ENCODE data around the gene ERCC4.

The ERCC4 gene

DNA sequence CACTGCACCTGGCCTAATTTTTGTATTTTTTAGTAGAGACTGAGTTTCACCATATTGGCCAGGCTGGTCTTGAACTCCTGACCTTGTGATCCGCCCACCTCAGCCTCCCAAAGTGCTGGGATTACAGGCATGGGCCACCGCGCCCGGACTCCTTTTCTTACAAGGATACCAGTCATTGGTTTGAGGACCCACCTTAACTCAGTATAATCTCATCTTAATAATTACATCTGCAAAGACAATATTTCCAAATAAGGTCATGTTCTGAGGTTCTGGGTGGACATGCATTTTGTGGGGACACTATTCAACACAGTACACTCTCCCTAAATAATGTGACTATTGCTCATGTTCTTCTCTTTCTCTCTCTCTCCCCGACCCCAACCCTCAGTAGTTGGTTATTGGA, 63.7 kb downstream of the ERCC4 start:
- H3K27ac ChIP-seq: no peak overlapping the region
- no peak for DNase-seq (ENCODE audit: low read depth, low spot score)

DNA sequence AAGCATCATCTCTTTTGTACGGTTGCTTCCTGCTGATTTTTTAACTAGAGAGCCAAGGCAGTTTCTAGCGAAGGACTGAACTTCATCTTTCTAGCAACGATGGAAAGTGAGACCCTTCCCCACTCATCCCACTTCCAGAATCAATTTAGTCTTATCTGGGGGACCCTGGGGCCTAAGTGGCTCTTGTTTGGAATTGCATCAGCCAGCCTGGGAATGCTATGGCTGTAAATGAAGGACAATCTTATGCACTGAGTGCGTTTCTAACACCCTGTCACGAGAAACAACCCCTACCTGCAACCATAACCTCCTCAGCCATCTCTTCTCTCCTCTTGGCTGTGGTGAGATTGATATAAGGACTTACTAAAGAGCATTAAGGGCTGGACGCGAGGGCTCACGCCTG, 64.8 kb downstream of the ERCC4 start:
- no peak overlapping the region for H3K27ac ChIP-seq
- no peak for DNase-seq (ENCODE audit: low read depth, low spot score)

DNA sequence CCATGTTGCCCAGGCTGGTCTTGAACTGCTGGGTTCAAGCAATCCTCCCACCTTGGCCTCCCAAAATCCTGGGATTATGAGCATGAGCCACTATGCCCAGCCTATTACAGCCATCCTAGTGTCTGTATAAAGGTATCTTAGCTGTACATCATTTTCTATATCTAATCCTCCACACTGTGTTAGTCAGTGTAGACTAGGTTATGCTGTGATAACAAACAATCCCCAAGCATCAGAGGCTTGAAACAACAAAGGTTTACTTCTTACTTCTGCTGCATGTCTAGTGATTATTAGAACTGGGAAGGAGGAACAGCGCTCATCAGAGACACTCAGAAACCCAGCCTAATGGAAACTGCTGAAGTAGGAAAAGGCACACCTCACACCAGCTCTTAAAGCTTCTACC, 68.1 kb downstream of the ERCC4 start:
- H3K27ac ChIP-seq: no peak overlapping the region
- no peak for DNase-seq (ENCODE audit: low read depth, low spot score)

DNA sequence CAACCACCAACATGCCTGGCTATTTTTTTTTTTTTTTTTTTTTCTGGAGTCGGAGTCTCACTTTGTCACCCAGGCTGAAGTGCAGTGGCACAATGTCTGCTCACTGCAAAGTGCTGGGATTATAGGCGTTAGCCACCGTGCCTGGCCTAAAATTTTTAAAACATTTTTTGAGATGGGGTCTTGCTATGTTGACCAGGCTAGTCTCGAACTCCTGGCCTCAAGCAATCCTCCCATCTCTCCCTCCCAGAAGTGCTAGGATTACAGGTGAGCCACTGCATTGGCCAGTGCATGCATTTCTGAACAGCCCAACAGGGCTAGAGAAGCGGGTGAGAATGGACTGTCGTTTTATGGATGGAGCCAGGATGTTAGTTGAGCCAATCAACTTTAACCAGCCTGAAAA, 72.4 kb downstream of the ERCC4 start:
- H3K27ac ChIP-seq: no peak overlapping the region
- DNase-seq (ENCODE audit: low read depth, low spot score): no peak

DNA sequence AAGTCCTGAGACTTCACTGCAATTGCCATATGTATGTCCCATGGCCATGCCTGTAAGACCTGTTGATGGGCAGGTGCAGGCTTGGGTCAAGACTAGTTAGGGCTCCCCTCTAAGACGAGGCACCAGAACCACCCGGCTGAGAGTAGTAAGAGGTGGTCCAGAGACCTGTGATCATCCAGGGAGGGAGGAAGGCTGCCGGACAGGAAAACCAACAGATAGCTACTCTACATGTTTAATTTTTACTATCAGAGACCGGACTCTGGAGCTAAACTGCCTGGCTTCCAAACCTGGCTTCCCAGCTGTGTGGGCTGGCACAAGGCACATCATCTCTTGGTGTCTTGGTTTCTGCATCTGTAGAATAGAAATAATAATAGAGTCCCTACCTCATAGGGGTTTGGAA, 73.0 kb downstream of the ERCC4 start:
- no peak overlapping the region for H3K27ac ChIP-seq
- no peak for DNase-seq (ENCODE audit: low read depth, low spot score)

DNA sequence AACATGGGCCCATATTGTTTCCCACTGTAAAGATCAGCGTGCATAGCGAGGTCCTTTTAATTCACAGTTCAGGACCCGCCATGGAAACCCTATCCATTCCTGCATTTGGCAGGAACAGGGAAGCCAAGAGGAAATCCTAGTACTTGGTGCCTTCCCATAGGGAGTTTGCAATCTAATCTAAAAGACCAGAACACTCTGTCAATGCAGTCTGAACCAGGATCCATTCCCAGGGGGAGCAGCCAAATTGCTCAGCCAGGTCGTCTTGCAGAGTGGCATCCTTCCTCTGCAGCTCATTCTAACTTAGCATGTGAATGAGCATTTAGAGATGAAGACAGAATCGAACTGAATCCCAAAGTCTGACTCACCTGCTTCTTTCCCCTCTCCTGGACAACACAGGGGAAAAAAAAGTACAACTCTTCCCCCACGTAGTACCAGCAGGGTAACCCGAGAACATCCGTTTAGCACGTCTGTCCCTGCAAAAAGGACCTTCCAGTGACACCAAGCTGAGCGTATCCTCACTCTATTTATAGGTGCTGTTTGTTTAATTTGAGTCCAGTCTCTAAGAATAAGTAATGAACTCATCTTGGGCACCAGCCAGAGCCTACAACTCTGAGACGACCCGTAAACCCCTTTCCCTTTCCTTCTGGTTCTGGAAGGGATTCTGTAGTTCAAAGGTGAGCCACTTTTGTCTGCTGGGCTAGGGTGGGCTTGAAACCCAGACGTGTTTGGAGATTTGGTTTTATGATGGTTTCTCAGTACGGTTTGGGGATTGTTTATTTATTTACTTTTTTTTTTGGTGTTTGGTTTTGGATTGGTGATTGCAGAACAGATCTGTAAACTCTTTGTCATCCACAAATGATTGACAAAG, 74.5 kb downstream of the ERCC4 start:
- H3K27ac ChIP-seq: no peak overlapping the region
- DNase-seq (ENCODE audit: low read depth, low spot score): no peak

DNA sequence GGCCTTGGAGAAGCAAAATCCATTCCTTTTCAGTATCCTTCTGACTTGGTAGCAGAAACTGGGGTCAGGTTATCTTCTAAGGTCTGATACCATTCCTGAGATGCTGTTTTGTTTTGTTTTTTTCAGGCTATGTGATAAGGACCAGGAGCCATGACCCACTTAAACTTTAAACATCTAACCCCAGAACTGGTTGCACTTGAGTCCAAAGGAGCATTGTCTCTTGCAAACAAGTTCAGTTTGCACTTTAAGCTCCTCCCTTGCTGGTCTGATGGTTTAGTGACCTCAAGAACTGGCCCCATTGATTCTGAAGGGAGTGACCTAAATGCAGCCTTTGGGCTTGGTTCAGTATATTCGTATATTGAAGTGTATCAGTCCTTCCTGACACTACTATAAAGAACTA, 75.2 kb downstream of the ERCC4 start:
- no peak for DNase-seq (ENCODE audit: low read depth, low spot score)
- no peak overlapping the region for H3K27ac ChIP-seq

DNA sequence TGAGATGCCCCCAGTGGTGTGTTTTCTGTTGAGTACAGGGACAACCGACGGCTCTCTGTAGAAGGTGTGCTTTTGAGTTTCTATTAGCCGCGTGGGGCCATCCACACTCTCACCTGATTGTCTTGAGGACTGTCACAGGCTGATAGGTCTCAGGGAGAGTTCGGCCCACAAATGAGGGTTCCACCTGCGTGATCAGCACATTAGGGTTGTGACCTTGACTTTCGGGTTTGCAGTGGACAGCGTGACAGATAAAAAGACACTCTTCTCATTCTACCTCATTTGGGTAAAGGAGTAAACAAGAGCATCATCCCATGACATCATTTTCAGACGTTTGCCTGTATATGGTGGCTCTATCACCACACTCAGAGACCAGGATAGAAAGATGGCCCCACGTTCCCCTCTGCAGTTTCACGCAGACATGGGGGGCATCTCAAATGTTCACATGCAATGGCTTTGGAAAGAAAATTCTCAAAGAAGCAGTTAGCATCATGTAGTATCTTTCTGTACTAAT, 76.9 kb downstream of the ERCC4 start:
- DNase-seq (ENCODE audit: low read depth, low spot score): no peak
- no peak overlapping the region for H3K27ac ChIP-seq

DNA sequence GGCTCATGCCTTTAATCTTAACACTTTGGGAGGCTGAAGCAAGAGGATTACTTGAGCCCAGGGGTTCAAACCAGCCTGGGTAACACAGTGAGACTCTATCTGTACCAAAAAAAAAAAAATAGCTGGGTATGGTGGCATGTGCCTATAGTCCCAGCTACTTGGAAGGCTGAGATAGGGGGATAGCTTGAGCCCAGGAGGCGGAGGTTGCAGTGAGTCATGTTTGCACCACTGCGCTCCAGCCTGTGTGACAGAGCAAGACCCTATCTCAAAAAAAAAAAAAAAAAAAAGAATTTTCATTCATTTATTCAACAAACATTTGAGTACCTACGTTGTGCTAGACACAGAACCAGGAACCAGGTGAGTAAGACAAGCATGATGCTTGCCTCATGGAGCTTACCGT, 77.6 kb downstream of the ERCC4 start:
- H3K27ac ChIP-seq: no peak overlapping the region
- DNase-seq (ENCODE audit: low read depth, low spot score): no peak

DNA sequence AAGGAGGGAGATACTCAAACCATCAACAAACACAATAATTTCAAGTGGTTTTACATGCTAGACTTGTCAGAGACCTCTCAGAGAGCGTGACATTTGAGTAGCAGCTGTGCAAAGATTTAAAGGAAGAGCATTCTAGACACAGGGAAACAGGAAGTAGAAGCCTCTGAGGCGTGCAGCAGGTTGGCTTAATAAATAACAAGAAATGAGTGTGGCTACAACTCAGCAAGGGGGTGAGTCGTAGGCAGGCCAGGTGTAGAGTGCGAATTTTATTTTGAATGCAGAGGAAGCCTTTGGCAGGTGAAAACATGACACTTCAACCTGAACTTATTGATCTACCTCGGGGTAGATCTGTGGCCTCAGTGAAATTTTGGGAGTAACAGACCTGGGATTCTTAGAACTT, 78.0 kb downstream of the ERCC4 start:
- DNase-seq (ENCODE audit: low read depth, low spot score): no peak
- H3K27ac ChIP-seq: no peak overlapping the region

DNA sequence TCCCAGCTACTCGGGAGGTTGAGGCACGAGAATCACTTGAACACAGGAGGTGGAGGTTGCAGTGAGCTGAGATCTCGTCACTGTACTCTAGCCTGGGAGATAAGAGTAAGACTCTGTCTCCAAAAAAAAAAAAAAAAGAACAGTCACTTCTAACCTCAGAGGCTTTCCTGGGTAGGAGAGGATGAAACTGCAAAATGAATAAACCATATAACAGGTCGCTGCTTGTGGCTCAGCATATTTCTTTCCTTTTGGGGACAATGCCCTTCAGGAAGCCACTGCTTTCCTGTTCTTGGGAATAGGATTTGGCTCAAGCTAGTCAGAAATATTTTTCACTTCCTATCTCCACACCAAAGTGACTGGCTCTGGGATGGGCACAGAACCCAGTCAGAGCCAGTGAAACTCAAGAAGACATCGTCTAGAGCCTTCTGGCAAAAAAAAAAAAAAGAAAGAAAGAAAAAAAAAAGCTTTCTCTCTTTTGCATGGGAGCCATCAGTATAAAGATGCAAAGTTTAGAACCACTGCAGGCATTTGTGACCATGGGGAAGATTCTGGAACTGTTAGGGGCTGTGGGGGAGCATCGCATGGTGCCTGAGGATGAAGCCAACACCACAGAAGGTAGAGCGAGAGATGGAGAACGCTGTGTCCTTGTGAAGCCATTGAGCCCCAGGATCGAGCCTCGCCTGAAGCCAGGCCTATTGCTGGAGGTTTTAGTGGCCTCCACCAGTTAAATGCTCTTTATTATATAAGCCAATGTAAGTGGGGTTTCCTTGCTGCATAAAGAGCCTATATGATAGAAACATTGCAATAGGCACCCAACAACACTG, 79.3 kb downstream of the ERCC4 start:
- DNase-seq (ENCODE audit: low read depth, low spot score): no peak
- H3K27ac ChIP-seq: no peak overlapping the region

DNA sequence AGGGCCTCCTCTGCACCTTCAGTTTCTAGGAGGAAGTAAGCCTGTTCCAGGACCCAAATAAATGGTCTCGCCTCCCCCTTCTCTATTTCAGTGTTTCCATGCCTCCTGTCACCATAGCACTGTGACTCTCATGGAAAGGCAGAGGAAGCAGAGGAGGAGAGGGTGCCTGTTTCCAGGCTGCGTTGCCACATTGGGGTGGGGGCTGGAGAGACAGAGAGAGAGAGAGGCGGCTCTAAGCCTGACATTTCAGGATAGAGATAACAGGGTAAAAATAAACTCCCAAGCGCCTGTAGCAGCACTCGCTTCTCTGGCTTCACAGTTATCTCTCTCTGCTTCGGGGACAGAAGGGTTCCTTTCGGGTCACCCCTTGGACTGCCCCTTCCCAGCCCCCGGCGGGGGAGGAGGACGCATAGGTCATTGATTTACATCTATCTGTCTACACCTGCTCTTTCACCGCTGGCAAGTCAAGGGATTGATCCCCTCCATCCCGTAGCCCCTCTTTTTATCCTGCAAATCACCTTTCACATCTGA, 80.0 kb downstream of the ERCC4 start:
- H3K27ac ChIP-seq: no peak overlapping the region
- no peak for DNase-seq (ENCODE audit: low read depth, low spot score)

DNA sequence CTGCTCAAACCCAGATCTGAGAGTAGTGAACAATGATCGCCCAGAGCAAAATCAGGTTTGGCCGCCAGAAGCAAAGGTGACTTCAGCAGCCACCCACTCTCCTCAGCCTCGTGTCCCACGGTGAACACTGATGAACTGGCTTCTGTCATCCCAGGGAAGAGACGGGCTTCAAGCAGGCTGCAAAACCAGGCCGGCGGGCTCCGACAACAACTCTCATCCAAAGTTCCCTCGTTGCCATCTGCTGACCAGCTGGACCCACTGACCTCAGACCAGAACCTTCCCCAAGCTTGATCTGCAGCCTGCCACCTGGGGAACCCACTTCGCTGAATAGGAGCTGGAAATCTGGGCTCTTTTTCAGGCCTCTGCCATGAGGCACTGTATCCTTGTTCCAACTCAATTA, 81.6 kb downstream of the ERCC4 start:
- no peak for DNase-seq (ENCODE audit: low read depth, low spot score)
- no peak overlapping the region for H3K27ac ChIP-seq
